Mucosa of stomach (tissue), 1 donor: Measurements from ENCODE around the gene GTF2F2.

Source experiments
- H3K27me3 ChIP-seq: one replicate; pipeline ENCODE4 v1.7.0; 2013; ENCODE audit warnings: mild to moderate bottlenecking, low read length; ENCODE audit not compliant: control insufficient read depth, insufficient read depth
- H3K36me3 ChIP-seq: one replicate; pipeline ENCODE4 v1.7.0; 2013; ENCODE audit warnings: low read length; ENCODE audit not compliant: control insufficient read depth, insufficient read depth
- H3K4me1 ChIP-seq: one replicate; pipeline ENCODE4 v1.7.0; 2013; ENCODE audit warnings: mild to moderate bottlenecking, low read length; ENCODE audit not compliant: control insufficient read depth, insufficient read depth
- H3K4me3 ChIP-seq: one replicate; pipeline ENCODE4 v1.7.0; 2013; ENCODE audit warnings: low read length
- H3K9ac ChIP-seq: one replicate; pipeline ENCODE4 v1.7.0; 2013; ENCODE audit warnings: mild to moderate bottlenecking, low read length, moderate library complexity
- H3K9me3 ChIP-seq: one replicate; pipeline ENCODE4 v1.7.0; 2013; ENCODE audit warnings: mild to moderate bottlenecking, low read length, moderate library complexity; ENCODE audit not compliant: control insufficient read depth
- donor health status: Pancreatic carcinoma.

The GTF2F2 gene

DNA sequence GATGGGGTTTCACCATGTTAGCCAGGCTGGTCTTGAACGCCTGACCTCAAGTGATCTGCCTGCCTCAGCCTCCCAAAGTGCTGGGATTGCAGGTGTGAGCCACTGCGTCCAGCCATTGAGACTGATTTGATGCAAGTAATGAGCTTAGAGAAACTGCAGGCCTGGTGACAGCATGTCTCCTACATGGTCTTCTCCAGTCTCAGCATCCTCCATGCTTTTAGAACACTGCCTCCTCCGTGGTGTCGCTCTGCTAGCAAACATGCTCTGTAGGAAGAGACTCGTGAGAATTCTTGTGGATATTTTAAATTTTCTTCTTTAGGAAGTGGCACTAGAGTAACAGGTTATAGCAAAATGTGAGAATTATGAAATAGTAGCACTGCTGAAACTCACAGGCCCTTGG, 183.6 kb downstream of the GTF2F2 start:
- no peak overlapping the region for H3K9ac ChIP-seq
- no peak overlapping the region for H3K4me3 ChIP-seq
- no peaks in the 10 kb centered on the region for H3K9me3 ChIP-seq
- H3K27me3 ChIP-seq: peaks cover 19% of the 10 kb centered on the region
- no peaks in the 10 kb centered on the region for H3K4me1 ChIP-seq
- H3K36me3 ChIP-seq: no peaks in the 10 kb centered on the region

DNA sequence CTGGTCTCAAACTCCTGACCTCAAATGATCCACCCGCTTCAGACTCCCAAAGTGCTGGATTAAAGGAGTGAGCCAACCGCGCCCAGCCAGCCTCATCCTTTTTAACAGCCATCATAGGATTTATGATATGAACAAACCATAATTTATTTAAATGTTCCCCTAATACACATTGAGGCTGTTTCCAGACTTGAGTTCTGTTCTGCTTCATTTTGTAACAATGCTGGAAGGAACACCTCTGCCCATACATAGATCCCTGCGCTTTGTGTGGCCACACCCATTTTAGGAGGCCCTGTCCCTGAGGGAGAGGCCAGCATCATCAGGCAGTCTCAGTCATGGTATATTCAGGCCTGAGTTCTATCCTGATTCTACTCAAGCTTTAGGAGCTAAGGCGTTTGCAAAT, 184.8 kb downstream of the GTF2F2 start:
- peaks cover 16% of the 10 kb centered on the region for H3K27me3 ChIP-seq
- no peak overlapping the region for H3K4me3 ChIP-seq
- H3K4me1 ChIP-seq: no peaks in the 10 kb centered on the region
- no peaks in the 10 kb centered on the region for H3K9me3 ChIP-seq
- no peaks in the 10 kb centered on the region for H3K36me3 ChIP-seq
- H3K9ac ChIP-seq: no peak overlapping the region

DNA sequence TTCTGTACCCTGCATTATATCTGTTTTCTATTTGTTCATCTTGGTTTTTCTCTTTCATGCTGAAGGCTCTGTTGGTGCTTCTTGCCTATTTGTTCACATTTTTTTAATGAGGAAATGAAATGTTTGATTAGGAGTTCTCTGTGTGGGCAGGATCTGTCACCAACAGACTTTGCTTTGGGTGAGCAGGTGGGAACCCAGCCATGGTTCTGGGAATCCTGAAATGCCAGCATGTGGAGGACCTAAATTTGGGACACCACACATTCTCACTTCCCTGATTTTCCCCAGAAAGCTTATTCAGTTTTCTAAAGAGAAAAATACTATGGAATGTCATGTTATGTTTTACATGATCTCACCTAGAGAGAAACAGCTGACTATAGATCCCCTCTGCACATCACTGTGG, 186.7 kb downstream of the GTF2F2 start:
- no peak overlapping the region for H3K9ac ChIP-seq
- peaks cover 9% of the 10 kb centered on the region for H3K4me1 ChIP-seq
- no peaks in the 10 kb centered on the region for H3K9me3 ChIP-seq
- no peaks in the 10 kb centered on the region for H3K36me3 ChIP-seq
- no peak overlapping the region for H3K4me3 ChIP-seq
- H3K27me3 ChIP-seq: peaks cover 5% of the 10 kb centered on the region

DNA sequence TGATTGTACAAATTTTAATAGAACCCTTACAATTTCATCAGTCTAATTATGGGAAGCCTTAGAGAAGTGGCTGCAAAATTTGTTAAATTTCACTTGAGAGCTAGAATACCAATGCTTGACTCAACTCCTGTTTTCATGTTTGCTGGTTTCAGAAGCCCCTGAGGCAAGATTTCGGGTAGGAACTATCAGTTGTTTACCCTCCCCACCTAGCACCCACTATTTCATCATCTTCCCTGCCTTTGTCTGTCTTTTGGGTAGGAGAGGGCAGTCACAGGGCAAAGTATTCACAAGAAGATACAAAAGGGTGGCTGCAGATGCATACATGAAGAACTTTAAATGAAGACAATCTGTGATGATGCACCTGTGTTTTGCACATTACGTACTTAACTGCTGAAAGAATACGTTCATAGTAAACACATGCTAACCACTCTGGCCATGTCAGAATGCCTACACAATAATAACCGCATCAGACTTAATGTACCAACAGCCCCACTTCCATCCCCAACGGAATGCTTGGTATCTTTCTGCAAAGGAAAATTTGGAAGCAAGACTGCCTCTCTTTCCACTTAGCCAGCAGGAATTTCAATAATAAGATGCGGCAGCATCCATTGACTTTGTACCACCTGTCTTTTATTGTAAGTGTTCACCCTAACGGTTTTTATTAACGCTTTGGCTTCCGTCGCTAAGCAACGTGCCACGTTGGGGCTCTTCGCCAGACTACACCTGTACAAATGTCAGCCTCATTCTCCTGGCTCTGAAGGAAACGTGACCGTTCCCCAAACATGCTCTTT, 190.2 kb downstream of the GTF2F2 start:
- Histone ChIP-seq H3K9ac (no peak overlapping the region), H3K4me3 (no peak overlapping the region), H3K9me3 (no peaks in the 10 kb centered on the region), H3K4me1 (peaks cover 9% of the 10 kb centered on the region), H3K36me3 (no peaks in the 10 kb centered on the region), H3K27me3 (peaks cover 5% of the 10 kb centered on the region)

DNA sequence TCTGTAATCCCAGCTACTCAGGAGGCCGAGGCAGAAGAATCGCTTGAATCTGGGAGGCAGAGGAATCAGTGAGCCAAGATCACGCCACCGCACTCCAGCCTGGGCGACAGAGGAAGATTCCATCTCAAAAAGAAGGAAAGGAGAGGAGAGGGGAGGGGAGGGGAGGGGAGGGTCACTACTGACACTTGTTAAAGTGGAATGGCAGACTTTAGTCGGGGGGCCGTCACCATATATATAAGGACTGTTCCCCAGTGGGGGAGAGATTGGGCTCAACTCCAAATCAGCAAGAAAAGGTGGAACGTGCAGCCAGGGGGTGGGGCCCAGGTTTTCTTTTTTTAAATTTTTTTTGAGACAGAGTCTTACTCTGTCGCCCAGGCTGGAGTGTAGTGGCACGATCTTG, 194.5 kb downstream of the GTF2F2 start:
- H3K9ac ChIP-seq: no peak overlapping the region
- H3K27me3 ChIP-seq: peaks cover 5% of the 10 kb centered on the region
- H3K4me3 ChIP-seq: no peak overlapping the region
- peaks cover 16% of the 10 kb centered on the region for H3K4me1 ChIP-seq
- no peaks in the 10 kb centered on the region for H3K36me3 ChIP-seq
- H3K9me3 ChIP-seq: no peaks in the 10 kb centered on the region

DNA sequence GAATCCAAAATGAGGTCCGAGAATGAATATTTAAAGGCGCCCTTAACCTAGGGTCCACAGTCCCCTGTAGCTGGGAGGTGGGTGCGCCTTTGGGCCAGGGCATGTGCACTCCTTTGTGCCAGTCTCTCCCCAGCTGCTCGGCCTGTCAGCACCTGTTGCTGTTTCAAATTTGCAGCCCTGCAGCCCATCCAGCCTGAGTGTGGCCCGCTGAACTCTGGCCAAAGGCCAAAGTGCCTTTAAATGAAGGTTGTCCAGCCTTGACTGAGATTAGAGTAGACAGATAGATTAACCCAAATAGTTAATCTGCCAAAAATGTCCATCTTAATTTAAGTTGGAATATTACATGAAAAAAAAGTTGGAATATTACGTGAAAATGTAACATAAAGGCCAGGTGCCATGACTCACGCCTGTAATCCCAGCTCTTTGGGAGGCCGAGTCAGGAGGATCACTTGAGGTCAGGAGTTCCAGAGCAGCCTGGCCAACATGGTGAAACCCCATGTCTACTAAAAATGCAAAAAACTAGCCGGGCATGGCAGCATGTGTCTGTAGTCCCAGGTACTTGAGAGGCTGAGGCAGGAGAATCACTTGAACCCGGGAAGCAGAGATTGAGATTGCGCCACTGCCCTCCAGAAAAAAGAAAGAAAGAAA, 195.3 kb downstream of the GTF2F2 start:
- Histone ChIP-seq H3K36me3 (no peaks in the 10 kb centered on the region), H3K9ac (no peak overlapping the region), H3K27me3 (peaks cover 5% of the 10 kb centered on the region), H3K4me3 (no peak overlapping the region), H3K4me1 (peaks cover 16% of the 10 kb centered on the region), H3K9me3 (no peaks in the 10 kb centered on the region)

DNA sequence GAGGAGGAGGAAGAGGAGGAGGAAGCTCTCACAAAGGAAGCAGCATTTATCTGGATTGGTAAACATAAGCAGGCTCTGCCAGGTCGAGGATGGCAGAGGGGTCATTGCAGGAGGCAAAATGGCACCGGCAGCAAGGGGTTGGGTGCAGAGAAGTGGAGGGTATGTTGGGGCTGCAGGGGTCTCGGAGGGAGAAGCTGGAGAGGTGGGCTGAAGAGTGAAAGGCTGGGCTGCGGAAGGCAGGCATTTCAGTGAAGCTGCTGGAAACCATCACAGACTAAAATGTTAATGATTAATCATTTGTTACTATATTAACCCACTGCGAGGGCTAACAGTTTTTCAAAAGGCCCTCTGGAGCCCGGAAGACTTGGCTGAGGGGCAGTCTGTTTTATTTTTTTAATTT, 196.0 kb downstream of the GTF2F2 start:
- Histone ChIP-seq H3K36me3 (no peaks in the 10 kb centered on the region), H3K4me1 (peaks cover 9% of the 10 kb centered on the region), H3K4me3 (no peak overlapping the region), H3K9ac (no peak overlapping the region), H3K27me3 (peaks cover 5% of the 10 kb centered on the region), H3K9me3 (no peaks in the 10 kb centered on the region)

DNA sequence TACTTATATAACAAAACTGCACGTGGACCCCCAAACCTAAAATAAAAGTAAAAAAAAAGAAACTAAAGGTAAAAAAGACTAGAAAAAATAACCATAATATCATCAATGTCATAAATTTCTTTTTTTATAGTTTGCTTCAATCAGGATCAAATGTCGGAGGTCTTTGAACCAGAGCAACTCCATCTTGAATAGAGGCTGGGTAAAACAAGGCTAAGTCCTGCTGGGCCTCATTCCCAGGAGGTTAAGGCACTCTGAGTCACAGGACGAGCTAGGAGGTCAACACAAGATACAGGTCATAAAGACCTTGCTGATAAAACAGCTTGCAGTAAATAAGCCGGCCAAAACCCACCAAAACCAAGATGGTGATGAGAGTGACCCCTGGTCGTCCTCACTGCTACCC, 196.7 kb downstream of the GTF2F2 start:
- Histone ChIP-seq H3K4me1 (peaks cover 7% of the 10 kb centered on the region), H3K9ac (no peak overlapping the region), H3K27me3 (no peaks in the 10 kb centered on the region), H3K4me3 (no peak overlapping the region), H3K36me3 (no peaks in the 10 kb centered on the region), H3K9me3 (no peaks in the 10 kb centered on the region)

DNA sequence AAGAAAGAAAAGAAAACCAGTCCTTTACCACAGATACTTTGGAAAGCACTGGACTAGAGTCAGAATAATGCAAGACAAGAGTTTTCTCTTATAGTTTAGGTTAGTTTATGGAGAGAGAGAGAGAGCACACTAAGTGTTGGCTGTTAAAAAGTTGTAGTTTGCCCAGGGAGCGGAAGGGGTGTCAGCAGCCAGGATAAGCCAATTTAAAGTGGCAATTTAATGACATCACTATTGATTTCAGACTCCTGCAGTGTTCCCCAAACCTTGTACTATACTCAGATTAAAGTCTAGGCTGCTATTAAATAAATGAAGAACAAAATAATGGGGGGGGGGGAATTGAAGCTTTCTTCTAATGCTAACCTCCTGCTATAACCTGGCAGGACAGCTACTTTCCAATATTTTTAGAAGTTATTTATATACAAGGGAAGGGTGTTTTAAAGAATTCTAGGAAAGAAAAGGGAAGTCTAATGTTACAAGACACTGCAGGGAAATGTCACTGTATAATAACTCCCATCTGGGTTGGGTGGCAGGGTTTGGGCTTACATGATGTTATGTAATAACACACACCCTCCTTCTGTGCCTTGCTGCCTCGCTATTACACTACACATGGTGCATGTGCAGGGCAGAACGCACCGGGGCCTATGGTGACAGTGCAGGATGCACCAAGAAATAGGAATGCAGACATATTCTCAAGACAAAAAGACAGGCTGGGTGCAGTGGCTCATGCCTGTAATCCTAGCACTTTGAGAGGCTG, 200.7 kb downstream of the GTF2F2 start:
- H3K4me1 ChIP-seq: peaks cover 4% of the 10 kb centered on the region
- no peak overlapping the region for H3K4me3 ChIP-seq
- H3K36me3 ChIP-seq: no peaks in the 10 kb centered on the region
- no peaks in the 10 kb centered on the region for H3K9me3 ChIP-seq
- H3K27me3 ChIP-seq: no peaks in the 10 kb centered on the region
- H3K9ac ChIP-seq: no peak overlapping the region

DNA sequence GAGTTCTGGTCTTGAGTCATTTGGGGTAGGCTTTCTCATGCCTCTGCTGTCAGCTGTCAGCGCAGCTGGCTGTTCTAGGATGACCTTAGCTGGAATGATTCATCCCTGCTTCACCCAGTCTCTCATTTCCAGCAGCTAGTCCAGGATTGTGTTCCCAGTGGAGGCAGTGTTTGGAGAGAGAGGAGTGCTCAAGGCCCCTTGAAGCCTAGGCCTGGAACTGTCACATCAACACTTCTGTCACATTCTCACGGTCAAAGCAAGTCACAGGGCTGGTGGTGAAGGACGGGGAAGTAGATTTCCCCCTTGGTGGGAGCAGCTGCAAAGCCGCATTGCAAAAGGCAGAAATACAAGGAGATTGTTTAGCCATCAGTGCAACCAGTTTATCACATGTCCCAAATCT, 205.5 kb downstream of the GTF2F2 start:
- no peaks in the 10 kb centered on the region for H3K4me1 ChIP-seq
- H3K9ac ChIP-seq: no peak overlapping the region
- H3K4me3 ChIP-seq: no peak overlapping the region
- no peaks in the 10 kb centered on the region for H3K36me3 ChIP-seq
- H3K27me3 ChIP-seq: no peaks in the 10 kb centered on the region
- H3K9me3 ChIP-seq: no peaks in the 10 kb centered on the region

DNA sequence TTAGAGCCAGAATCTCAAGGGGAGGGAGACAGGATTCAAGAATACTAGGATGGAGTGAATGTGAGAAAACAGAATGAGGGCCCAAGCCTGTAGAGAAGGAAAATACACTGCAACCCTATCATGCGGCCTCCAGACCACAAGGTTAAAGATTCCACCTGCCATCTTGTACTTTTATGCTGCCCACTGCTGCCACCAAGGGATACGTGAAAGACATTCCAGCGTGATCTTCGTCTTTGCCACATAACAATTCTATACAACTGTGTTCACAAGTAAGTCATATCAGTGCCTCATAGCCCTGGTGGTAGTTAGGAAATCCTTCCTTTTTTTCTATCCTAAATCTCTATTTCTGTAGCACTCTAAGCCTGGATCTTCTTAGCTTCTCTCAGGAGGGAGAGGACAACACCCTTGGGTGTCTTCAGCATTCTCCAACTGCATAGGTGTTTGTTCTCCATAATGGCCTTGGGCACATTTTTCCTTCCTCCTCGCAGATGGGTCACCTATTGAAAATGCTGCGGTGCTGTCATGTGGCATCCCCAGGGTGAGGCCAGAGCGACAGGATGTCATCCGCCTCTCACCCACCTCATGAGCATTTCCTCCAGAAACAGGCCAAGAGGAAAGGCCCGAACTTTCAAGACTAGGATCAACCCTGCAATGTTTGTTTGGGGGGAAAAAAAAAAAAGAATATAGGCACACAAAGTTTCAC, 207.1 kb downstream of the GTF2F2 start:
- H3K4me1 ChIP-seq: peaks cover 4% of the 10 kb centered on the region
- no peaks in the 10 kb centered on the region for H3K27me3 ChIP-seq
- H3K9me3 ChIP-seq: no peaks in the 10 kb centered on the region
- H3K9ac ChIP-seq: no peak overlapping the region
- H3K4me3 ChIP-seq: no peak overlapping the region
- no peaks in the 10 kb centered on the region for H3K36me3 ChIP-seq
